Measurements from ENCODE around the gene GPX6. TPM values are rescaled to one million over a fixed set of nuclear protein-coding genes. Genes with fewer than 3 reads are reported as not detected.

GPX6 gene
- not detected for total RNA-seq

GRCh38 chr6:28515676-28516075 is at the start of gene GPX6:
Gene GPX6 (minus strand): TSS chr6:28515793. CDS start chr6:28515743, 50 bp downstream.

GRCh38 chr6:28525496-28526039 is 10.0 kb upstream of the GPX6 start, which contains the start of gene GPX5:
Gene GPX5 (plus strand): TSS chr6:28525881. CDS start chr6:28526014, 133 bp downstream.

Other genes with a start within 250 kb of the GPX6 start
- gene ZSCAN26, start 248.7 kb downstream of the GPX6 start, total RNA-seq, result 30.0 TPM
- 17.8 TPM for gene PGBD1, start 234.2 kb downstream of the GPX6 start, total RNA-seq
- gene ZSCAN31, start 179.6 kb downstream of the GPX6 start, total RNA-seq, result 10.8 TPM
- gene ZKSCAN3, start 165.8 kb downstream of the GPX6 start, total RNA-seq, result 7.8 TPM
- 12.9 TPM for gene ZSCAN12, start 116.0 kb downstream of the GPX6 start, total RNA-seq
- gene ZSCAN23, start 72.3 kb downstream of the GPX6 start, total RNA-seq, result 17.5 TPM
- not detected for gene GPX5, start 10.1 kb upstream of the GPX6 start, total RNA-seq

All from diencephalon (tissue), 1 donor.